NCI-H2196 (cell line): ENCODE measurements around the gene PACS1.

ENCODE experiments used
- DNase-seq: peaks from one replicate; lab custom pipeline; 2025; ENCODE audit not compliant: unreplicated experiment; lab: John Stamatoyannopoulos, UW

Gene PACS1

GRCh38 chr11:66221726-66222236 is 151.7 kb downstream of the PACS1 start:
- no peak for DNase-seq

- DNase-seq = peak; percentile 92
Observed at GRCh38 chr11:66222358-66223149, 152.5 kb downstream of the PACS1 start.

GRCh38 chr11:66224226-66224855 is 154.3 kb downstream of the PACS1 start:
- DNase-seq = no peak

GRCh38 chr11:66225066-66225465 is 155.0 kb downstream of the PACS1 start:
- DNase-seq = no peak

GRCh38 chr11:66226101-66226500 is 156.0 kb downstream of the PACS1 start:
- no peak for DNase-seq

- DNase-seq = no peak
Observed at GRCh38 chr11:66227700-66228099, 157.6 kb downstream of the PACS1 start.

- DNase-seq = no peak
Observed at GRCh38 chr11:66228521-66228920, 158.4 kb downstream of the PACS1 start.

- DNase-seq = no peak
Observed at GRCh38 chr11:66230156-66230555, 160.1 kb downstream of the PACS1 start.

GRCh38 chr11:66230978-66231377 is 160.9 kb downstream of the PACS1 start:
- DNase-seq = no peak

GRCh38 chr11:66231561-66231960 is 161.5 kb downstream of the PACS1 start:
- DNase-seq = peak; percentile 23

GRCh38 chr11:66232769-66233168 is 162.7 kb downstream of the PACS1 start:
- no peak for DNase-seq

- no peak for DNase-seq
Observed at GRCh38 chr11:66233301-66233700, 163.2 kb downstream of the PACS1 start.

GRCh38 chr11:66235141-66235540 is 165.1 kb downstream of the PACS1 start:
- DNase-seq = no peak

- no peak for DNase-seq
Observed at GRCh38 chr11:66237867-66238266, 167.8 kb downstream of the PACS1 start.

- DNase-seq = no peak
Observed at GRCh38 chr11:66238786-66239413, 168.8 kb downstream of the PACS1 start.

GRCh38 chr11:66239511-66239910 is 169.4 kb downstream of the PACS1 start:
- DNase-seq = no peak

GRCh38 chr11:66239998-66240780 is 170.1 kb downstream of the PACS1 start:
- DNase-seq = no peak

- no peak for DNase-seq
Observed at GRCh38 chr11:66240781-66241136, 170.7 kb downstream of the PACS1 start.

GRCh38 chr11:66242095-66242765 is 172.2 kb downstream of the PACS1 start:
- DNase-seq = no peak

- no peak for DNase-seq
Observed at GRCh38 chr11:66243782-66244535, 173.9 kb downstream of the PACS1 start.
